GM18909 (cell line): ENCODE results near the gene RPRD1A.
"Not testable (repeated sequence)": the region's sequence is repeated elsewhere in the genome, so short reads cannot be mapped to it uniquely, and the experiment has no call there.

Experiments
- ATAC-seq: cut with Tn5 transposase; IDR thresholded peaks from one replicate; pipeline ENCODE4 v1.9.1; 2021; ENCODE audit warnings: mild to moderate bottlenecking; ENCODE audit not compliant: unreplicated experiment, poor library complexity

Gene RPRD1A

DNA sequence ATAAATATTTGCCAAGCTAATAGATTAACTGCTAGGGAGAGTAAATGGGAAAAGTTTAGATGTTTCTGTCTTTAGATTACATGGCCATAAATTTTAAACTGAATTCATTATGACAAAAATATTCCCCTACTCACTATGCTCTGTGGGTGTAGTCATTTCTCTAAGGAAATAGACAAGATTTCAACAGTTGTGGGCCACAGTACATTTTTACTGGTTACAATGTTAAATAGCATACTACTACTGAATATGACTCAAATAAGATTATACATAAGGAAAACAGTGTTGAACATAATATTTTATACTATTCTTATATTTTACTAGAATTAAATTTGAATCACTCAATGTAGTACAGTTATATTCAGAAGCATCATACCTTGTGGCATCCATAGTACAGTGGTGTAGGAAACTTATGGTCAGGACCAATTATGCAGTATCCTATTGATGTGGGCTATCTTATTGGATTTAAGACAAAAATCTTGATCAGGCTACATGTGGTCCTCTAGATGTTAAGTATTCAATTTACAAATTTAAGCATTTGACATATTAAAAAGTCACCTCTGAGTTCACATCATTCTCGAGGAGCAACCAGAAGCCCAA lies 33.0 kb downstream of the RPRD1A start:
- no peak for ATAC-seq

DNA sequence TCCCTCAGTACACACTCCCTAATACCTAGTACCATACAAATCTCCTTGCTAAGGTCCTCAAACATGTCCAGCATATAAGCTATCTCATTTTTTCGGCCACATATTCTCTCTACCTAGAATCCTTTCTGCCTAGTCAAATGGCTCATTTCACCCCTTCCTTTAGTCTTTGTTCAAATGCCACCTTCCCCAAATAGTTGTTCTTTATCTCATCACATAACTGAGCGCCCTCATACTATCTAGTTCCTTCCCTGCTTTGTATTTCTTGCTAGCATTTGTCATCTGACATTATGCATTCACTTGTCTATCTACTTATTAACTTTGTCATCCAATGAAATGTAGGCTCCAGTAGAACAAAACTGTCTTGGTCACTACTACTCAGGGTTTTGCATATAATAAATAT lies 35.5 kb downstream of the RPRD1A start:
- ATAC-seq, result no peak

DNA sequence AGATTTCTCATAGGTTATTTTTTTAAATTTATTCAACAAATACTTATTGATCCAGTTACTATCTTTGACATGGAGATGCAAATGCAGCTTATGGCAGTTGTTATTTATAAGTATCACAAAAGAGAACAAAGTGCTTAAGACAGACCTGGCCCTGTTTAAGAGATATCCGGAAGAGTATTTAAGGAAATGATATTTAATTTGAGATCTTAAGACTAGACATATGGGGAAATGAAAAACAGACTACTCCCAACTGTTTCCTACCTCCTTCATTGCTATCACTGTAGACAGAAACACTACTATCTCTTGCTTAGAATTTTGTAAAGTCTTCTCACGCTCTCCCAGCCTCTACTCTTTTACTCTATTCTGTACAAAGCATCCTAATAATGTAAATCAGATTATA lies 36.0 kb downstream of the RPRD1A start:
- ATAC-seq, result no peak

DNA sequence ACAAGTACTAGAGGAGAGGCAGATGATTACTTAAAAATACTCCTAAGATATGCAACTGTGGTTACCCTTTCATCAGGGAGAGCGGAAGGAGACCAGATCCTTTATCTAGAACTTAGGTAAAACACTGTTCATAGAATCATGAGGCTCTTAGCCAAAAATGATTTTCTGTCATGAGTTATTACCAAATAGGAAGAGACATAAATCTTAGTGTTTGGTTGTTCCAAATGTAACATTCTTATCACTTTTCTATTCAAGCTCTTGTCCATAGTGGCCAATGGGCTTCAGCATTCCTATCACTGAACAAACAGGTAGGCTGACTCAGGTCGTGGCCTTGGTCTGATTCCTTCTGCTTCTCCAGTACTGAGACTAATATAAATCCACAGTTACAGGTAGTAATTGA lies 38.5 kb downstream of the RPRD1A start:
- no peak for ATAC-seq

DNA sequence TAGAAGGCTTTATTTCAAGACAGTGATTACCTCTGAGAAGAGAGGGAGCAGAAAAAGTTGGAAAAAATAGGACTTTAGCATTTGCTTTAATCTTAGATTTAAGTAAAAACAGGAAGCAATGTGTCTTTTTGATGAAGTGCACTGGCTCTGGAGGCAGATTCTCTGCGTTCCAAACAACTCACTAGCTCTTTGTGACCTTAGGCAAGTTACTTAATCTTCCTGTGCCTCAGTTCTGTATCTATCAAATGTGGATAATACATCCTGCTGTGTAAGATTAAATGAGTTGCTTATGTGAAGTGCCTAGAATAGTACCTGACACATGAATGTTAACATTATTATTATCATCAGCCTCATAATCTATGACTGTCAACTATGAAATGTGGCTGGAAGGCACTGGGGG lies 42.3 kb downstream of the RPRD1A start:
- no peak for ATAC-seq

DNA sequence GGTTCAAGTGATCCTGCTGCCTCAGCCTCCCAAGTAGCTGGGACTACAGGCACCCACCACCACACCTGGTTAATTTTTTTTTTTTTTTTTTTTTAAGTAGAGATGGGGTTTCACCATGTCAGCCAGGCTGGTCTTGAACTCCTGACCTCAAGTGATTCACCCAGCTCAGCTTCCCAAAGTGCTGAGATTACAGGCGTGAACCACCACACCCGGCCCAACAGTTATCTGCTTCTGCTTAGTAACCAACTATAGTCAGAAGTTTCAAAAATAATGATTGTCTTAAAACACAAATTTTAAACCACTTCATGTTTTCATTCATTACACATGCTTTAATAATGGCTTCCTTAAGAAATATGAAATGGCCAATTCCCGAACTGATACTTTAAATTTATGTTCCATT lies 43.1 kb downstream of the RPRD1A start:
- ATAC-seq, result not testable (repeated sequence)

DNA sequence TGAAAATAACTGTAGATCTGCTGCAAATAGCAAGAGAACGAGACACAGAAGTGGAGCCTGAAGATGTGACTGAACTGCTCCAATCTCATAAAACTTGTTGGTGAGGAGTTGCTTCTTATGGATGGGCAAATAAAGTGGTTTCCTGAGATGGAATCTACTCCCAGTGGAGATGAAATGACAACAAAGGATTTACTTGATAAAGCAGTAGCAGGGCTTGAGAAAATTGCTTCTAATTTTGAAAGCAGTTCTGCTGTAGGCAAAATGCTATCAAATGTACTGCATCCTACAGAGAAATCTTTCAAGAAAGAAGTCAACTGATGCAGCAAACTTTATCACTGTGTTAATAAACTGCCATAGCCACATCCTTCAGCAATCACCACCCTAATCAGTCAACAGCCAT lies 44.0 kb downstream of the RPRD1A start:
- ATAC-seq, result no peak

DNA sequence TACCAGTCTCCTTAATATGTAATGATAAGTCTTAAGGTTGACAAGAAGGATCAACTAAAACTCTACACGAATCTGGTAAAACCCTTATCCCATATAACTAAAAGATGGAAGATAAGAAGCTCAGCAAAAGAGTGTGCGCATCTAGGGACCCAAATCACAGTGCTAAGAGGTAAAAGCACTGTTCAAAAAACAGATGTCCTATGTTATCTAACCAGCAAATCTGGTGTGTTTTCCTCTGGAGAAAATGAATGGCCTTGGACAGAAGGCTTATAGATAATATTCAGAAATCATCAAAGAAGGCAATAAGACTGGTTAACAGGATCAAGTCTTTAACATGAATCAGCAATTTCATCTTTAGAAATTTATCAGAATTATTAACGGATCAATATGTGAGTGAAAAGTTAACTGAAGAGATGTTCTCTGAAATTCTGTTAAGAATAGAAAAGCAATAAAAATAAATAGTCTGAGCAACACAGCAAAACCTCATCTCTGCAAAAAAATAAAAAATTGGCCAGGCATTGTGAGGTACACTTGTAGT lies 47.1 kb downstream of the RPRD1A start:
- ATAC-seq, result no peak

DNA sequence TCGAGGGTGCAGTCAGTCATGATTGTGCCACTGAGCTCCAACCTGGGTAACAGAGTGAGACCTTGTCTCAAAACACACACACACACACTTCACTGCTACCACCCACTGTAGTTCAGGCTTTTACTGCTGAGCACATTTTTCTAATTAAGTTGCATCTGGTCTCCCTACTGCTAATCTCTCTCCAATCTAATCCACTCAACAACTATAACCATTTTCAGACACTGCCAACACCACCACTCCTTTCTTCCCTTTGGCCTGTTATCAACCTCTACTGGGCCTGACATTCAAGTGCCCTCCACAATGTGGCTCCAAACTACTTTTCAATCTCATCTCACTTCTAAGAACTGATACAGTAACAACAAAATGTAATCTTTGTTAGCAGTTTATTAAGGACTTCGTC lies 50.1 kb downstream of the RPRD1A start:
- no peak for ATAC-seq

DNA sequence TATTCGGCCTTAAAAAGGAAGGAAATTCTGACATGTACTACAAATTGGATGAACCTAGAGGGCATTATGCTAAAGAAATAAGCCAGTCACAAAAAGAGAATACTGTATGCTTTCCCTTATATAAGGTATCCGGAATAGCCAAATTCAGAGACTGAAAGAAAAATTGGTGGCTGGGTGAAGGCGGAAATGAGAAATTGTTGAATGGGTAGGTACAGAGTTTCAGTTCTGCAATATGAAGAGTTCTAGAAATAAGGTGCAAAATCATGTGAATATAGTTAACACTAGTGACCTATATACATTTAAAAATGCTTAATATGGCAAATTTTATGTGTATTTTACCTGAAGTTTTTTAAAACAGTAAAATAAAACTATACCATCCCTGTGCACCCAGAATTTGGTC lies 51.7 kb downstream of the RPRD1A start:
- peak; percentile 96 for ATAC-seq

DNA sequence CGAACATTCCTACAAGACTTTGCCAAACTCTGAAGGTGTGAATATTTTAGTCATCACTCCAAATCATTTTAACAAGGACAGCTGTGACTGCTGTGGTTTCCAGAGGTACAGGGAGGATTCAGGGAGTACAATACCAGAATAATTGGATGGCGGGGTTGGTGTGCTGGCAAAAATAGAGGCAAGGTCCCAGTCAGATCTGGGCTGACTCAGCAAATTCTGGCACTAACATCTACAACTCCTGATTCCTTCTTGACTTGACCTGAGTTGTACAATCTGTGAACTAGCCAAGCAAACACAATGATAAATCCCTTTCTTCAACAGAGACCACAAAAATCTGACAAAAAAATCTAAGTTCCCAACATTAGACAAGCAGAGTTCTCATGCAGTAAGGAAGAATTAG lies 54.5 kb downstream of the RPRD1A start:
- ATAC-seq, result no peak

DNA sequence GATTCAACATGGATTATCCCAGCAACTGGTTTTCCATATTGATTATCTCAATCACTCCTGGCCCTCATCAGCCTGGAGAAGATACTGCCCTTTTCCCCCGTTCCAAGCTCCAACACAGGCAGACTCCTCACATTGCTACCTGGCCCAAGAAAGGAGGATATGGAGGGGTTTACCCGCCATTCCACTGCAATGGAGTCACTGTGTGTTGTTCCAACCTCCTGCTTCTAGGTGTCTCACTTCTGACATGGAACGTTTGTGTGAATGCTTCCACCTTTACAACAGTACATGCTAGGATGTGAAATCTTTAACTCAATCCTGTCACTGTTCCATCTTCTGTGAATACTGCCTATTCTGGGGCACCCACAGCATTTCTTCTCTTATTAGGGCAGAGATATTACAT lies 58.1 kb downstream of the RPRD1A start:
- ATAC-seq, result no peak

DNA sequence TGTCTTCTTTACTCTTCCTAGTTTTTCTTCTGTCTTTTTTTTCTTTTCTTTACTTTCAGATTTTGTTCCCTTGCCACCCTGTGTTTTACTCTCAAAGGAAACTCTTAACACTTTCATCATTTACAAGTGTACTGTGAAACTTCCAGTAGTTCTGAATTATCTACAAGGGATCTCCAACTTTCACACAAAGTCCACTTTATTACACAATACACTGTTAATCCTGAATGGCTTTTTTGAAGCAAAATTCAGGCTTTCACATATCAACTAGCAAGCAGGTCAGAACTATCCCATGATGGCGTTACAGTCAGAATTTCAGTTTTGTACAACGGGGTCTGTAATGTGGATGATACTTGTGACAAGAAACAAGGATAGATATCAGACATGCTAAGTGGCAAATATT lies 60.4 kb downstream of the RPRD1A start:
- no peak for ATAC-seq

DNA sequence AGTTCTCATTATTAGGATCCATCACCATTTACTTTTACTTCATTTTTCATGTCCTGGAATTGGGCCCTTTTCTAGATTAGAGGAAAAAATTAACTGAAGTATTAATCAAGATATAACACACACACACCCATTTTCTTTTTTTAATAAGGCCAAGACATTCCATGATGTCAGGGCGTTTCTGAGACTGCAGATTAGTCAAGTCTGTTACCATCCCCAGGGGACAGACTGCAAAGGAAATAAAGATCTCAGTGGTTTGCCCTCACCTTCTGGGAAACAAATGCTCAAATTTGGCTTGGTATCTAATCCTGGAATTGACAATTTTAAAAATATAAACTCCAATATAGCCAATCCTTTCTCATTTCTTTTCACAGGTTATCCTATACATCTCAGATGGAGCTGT lies 67.4 kb downstream of the RPRD1A start:
- no peak for ATAC-seq

DNA sequence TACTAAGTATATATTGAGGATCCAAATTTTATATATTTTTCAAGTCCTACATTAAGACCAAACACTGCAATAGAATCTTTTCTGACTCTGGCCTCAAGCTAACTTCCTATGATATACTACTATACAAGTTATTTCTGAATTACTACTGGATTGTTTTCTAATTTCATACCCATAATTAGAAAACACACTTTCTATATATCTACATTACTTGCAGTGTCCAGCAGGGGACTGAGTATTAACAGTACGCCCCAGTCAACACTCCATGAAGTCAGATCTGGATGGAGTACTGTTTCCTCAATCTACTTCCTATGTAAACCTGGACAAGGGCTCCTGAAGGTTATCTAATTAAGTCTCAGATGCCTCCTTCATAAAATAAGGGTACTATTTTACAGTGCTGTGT lies 68.4 kb downstream of the RPRD1A start:
- ATAC-seq, result no peak

DNA sequence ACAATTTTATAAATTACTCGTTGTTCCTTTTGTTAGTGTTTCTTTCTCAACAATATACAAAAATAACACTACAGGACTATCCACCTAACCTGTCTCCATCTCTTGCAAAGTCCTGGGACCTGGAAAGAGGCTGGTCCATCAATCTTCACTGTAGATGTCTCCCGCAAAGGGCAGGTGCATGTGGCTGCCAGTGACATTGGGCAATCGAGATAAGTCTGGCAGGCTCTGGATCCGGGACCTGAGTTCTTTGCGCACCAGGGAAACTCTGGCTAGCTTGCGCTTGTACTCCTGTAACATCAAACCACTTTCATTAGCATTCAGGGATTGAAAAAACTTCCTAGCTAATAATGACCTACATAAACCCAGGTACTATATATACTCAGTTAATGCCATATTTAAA lies 74.3 kb downstream of the RPRD1A start:
- ATAC-seq, result no peak

DNA sequence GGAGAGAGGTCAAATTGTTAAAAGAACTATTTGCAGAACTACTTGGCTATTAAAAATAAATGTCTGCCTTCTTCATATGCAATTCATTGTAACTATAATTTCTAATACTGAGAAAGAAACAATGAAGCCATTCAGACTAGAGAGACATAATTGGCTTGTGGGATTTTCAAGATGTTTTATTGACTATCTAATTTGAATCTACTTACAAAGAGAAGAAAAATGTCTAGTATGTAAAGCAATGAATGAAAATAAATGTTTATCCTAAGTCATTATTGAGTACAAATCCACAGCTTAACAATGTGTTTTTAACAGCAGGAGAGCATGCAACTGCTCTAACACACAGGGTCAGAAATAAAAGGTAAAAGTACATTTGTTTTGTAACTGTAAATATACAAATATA lies 75.7 kb downstream of the RPRD1A start:
- no peak for ATAC-seq

DNA sequence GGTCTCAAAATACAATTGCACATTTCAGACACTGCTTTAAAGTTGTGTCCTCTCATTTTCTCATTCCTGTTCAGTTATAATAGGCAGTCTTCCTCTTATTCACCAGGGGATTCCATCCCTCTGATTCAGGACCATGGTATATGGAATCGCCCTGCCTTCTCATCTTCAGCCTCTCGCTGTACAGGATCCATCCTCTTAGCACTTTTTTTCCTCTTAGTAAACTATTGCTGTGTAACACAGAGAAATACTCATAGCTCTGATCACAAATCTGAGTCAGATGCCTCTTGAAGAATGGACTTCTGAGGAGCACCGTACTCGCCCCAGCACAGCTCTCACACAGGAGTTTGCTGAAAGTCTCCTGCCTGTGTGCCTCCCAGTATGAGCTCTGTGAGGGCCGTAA lies 83.5 kb downstream of the RPRD1A start:
- ATAC-seq, result no peak

DNA sequence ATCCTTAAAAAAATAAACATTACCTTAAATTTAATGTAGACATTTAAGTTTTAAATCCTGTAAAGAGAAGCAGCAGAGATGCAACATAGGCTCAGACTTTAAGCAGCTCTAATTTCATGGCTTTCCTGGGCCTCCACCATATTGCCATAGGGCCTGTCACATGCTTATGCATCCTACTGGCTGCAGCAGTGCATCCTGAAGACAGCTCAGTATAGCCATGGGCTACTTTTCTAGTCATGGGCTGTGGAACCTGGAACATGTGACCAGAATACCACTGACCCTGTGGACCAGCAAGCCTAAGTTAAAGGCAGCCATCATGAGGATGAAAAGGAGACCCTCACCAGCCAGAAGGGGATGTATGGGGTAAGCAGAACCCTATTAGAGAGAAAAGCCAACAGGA lies 84.2 kb downstream of the RPRD1A start:
- no peak for ATAC-seq

DNA sequence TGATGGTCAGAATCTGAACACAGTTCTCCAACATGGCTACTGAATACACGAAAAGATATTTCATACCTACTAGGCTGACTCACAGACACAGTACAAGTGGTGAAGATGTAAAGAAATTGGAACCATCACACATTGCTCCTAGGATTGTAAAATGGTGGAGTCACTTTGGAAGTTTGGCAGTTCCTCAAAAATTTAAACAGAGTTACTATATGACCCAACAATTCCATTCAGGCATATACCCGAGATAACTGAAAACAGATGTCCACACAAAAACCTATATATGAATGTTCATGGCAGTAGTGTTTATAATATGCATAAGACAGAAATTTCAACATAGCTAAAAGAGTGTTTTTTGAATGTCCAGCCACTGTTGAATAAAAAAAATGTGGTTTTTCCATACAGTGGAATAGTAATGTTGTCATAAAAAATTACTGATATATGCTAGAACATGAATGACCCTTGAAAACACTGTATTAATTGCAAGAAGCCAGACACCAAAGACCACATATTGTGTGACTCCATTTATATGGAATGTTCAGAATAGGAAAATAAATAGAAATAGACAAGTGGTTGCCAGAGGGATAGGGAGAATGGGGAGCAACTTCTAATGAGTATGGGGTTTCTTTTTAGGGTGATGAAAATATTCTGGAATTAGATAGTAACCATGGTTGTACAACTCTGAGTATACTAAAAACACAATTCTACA lies 84.8 kb downstream of the RPRD1A start:
- no peak for ATAC-seq

DNA sequence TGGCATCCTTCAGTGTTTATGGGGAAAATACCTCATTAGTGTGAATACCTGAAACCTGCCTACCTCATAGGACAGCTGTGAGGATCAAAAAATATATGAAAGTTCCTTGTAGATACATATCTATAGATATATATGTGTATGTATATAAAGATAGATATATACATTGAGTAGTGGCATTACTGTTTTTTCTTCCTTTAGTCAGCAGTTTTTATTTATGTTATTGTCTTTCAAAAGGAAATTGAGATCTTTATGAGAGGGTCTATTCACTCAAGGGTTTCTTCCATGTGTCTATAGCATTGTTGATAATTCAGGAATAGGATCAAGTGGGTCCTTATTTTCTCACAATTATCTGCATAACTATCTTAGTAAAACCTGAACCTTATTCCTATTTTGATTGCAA lies 88.2 kb downstream of the RPRD1A start:
- ATAC-seq, result no peak

DNA sequence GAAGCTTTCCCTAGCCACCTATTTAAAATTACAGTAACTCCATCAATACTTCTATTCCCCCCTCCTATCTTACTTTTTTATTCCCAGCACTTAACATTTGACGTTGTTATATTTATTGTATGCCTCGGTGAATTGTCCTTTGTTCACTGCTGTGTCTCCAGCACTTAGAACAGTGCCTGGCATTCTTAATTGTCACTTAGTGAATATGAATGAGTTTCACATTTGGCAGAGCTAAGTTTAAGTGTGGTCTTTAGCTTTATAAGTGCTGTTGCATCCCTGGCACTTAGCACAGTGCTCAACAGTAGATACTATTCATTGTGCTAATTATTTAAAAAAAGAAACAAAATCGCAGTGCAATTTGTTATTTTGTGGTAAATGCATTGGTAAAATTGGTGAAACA lies 93.2 kb downstream of the RPRD1A start:
- ATAC-seq, result no peak
